DND-41 (cell line): ENCODE data around the gene SCCPDH.

Source experiments
- ATAC-seq: fragments of 200-7000 bp; cut with Tn5 transposase; 3 replicates; pipeline ENCODE4 v1.9.1; 2021; ENCODE audit warnings: low read depth; ENCODE audit not compliant: insufficient read depth
- DNase-seq: peaks from one replicate; pipeline ENCODE4 v3.0.0-alpha.2; 2020
- H2AFZ ChIP-seq: 2 replicates; pipeline ENCODE4 v1.6.0; 2012; ENCODE audit warnings: low read depth, low read length
- H3K27ac ChIP-seq: 2 replicates; pipeline ENCODE4 v1.5.1; 2012; ENCODE audit warnings: low read length, inconsistent platforms
- H3K27me3 ChIP-seq: fragments of 200-600 bp; sonication (generic); 2 replicates; pipeline ENCODE4 v1.6.0; 2012; ENCODE audit warnings: low read length, mild to moderate bottlenecking, inconsistent platforms; ENCODE audit not compliant: insufficient read depth, poor library complexity
- H3K36me3 ChIP-seq: 2 replicates; pipeline ENCODE4 v1.5.1; 2012; ENCODE audit warnings: low read length, inconsistent platforms; ENCODE audit not compliant: insufficient read depth
- H3K4me1 ChIP-seq: 2 replicates; pipeline ENCODE4 v1.5.1; 2012; ENCODE audit warnings: mild to moderate bottlenecking, low read length; ENCODE audit not compliant: insufficient read depth
- H3K4me2 ChIP-seq: 2 replicates; pipeline ENCODE4 v1.6.0; 2012; ENCODE audit warnings: mild to moderate bottlenecking, moderate library complexity, low read length, inconsistent platforms; ENCODE audit not compliant: insufficient read depth
- H3K4me3 ChIP-seq, 2 experiments: fragments of 200-600 bp in 1 of 2; shearing (Covaris generic) in 1 of 2; 2 replicates each; pipeline ENCODE4 v1.5.1; 2012 to 2016; ENCODE audit warnings: inconsistent platforms in 2 of 2, low read length in 2 of 2, mild to moderate bottlenecking in 2 of 2, low read depth in 1 of 2, moderate library complexity in 1 of 2
- H3K79me2 ChIP-seq: 2 replicates; pipeline ENCODE4 v1.6.0; 2012; ENCODE audit warnings: low read length, inconsistent platforms; ENCODE audit not compliant: insufficient read depth
- H3K9ac ChIP-seq: 2 replicates; pipeline ENCODE4 v1.6.0; 2012; ENCODE audit warnings: low read depth, mild to moderate bottlenecking, inconsistent platforms, low read length, moderate library complexity
- H3K9me3 ChIP-seq: 2 replicates; pipeline ENCODE4 v1.5.1; 2012; ENCODE audit warnings: low read length, moderate library complexity, mild to moderate bottlenecking, inconsistent platforms; ENCODE audit not compliant: insufficient read depth, severe bottlenecking
- H4K20me1 ChIP-seq: 2 replicates; pipeline ENCODE4 v1.6.0; 2012; ENCODE audit warnings: low read length; ENCODE audit not compliant: insufficient read depth
- EZH2 ChIP-seq: IDR thresholded peaks from 3 replicates; pipeline ENCODE4 v1.6.1; 2012; ENCODE audit warnings: borderline replicate concordance, low read depth, mild to moderate bottlenecking, moderate library complexity, low read length, inconsistent platforms; ENCODE audit not compliant: severe bottlenecking
- TF ChIP-seq, protein P1 (sequence below): IDR thresholded peaks from 2 replicates; pipeline ENCODE4 v1.5.1; 2012; ENCODE audit warnings: borderline replicate concordance, low read length, moderate library complexity, mild to moderate bottlenecking; ENCODE audit not compliant: poor library complexity, severe bottlenecking; ENCODE audit errors: extremely low read depth

The SCCPDH gene

DNA sequence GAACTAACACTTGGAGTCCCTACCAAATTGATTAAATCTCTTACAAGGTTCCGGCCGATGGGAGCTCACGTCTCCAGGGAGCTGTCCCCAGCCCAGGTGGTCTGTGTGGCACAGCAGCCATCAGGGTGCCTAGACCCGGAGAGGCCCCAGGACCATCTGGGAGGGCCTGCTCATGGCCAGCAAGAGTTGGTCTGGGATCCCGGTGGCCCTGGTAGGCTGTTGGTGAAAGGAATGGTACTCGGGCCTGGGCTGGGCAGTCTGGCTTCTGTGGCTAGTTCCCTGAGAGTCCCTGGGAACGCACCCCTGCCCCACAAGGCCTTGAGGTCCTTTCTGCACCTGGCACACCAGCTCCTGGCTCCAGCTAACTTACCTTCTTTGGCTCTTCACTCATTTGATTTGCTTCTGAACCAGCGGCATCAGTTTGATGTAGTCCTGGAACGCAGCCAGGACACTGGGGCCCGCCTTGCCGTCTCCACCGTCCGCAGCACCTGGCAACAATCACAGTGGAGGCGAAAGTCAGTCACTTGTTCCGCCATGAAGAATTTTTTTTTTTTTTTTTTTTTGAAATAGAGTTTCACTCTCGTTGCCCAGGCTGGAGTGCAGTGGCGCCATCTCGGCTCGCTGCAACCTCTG lies 62.5 kb downstream of the SCCPDH start:
- H2AFZ ChIP-seq, result no peak overlapping the region
- H3K4me3 ChIP-seq, result no peak overlapping the region
- no peaks in the 10 kb centered on the region for H3K79me2 ChIP-seq
- H4K20me1 ChIP-seq, result peaks cover 6% of the 10 kb centered on the region; the same call in 1 of the 2 replicates
- no peak for TF ChIP-seq EZH2
- TF ChIP-seq, protein P1, sequence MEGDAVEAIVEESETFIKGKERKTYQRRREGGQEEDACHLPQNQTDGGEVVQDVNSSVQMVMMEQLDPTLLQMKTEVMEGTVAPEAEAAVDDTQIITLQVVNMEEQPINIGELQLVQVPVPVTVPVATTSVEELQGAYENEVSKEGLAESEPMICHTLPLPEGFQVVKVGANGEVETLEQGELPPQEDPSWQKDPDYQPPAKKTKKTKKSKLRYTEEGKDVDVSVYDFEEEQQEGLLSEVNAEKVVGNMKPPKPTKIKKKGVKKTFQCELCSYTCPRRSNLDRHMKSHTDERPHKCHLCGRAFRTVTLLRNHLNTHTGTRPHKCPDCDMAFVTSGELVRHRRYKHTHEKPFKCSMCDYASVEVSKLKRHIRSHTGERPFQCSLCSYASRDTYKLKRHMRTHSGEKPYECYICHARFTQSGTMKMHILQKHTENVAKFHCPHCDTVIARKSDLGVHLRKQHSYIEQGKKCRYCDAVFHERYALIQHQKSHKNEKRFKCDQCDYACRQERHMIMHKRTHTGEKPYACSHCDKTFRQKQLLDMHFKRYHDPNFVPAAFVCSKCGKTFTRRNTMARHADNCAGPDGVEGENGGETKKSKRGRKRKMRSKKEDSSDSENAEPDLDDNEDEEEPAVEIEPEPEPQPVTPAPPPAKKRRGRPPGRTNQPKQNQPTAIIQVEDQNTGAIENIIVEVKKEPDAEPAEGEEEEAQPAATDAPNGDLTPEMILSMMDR, result no peak
- no peaks in the 10 kb centered on the region for H3K36me3 ChIP-seq
- H3K4me2 ChIP-seq, result no peak overlapping the region
- H3K9me3 ChIP-seq, result no peaks in the 10 kb centered on the region
- no peaks in the 10 kb centered on the region for H3K27me3 ChIP-seq
- ATAC-seq, result no peak
- H3K4me1 ChIP-seq, result peaks cover 22% of the 10 kb centered on the region
- H3K9ac ChIP-seq, result no peak overlapping the region
- no peak for DNase-seq
- H3K27ac ChIP-seq, result no peak overlapping the region

DNA sequence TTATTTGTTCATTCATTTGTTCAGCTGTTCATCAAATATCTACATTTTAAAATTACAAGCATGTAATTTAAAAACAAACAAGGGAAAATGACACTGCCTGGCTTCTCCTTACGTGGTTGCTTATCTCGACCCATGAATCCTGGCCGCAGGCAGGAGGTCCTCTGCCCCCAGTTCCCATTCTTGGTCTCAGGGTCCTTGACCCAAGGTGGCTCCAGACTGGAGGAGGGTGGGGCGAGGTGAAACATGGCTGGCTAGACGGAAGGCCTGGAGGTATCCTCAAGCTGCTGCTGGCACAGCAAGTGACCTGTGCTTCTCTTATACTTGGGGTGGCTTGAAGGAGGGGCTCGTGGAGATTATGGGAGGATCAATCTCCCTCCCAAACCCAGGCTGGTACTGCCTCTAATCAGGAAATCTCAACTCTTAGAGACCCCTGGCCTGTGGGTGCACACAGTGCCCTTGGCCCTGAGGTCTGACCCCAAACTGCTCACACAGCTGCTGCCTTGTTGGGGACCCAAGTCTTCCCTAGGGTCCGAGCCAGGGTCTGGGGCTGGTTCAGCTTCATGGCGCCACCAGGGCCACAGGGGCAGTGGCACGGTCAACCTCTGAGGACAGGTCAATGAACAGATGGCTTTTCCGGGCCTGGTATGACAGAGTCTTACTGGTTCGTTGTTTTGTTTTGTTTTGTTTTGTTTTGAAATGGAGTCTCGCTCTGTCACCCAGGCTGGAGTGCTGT lies 63.7 kb downstream of the SCCPDH start:
- H2AFZ ChIP-seq, result no peak overlapping the region
- no peaks in the 10 kb centered on the region for H3K36me3 ChIP-seq
- no peaks in the 10 kb centered on the region for H3K27me3 ChIP-seq
- H3K9ac ChIP-seq, result no peak overlapping the region
- peaks cover 10% of the 10 kb centered on the region for H3K4me1 ChIP-seq
- H3K79me2 ChIP-seq, result no peaks in the 10 kb centered on the region
- no peaks in the 10 kb centered on the region for H3K9me3 ChIP-seq
- no peak overlapping the region for H3K4me2 ChIP-seq
- DNase-seq, result no peak
- H4K20me1 ChIP-seq, result peaks cover 6% of the 10 kb centered on the region; the same call in 1 of the 2 replicates
- no peak overlapping the region for H3K4me3 ChIP-seq
- TF ChIP-seq EZH2, result no peak
- TF ChIP-seq, protein P1, result no peak
- no peak overlapping the region for H3K27ac ChIP-seq
- ATAC-seq, result no peak

DNA sequence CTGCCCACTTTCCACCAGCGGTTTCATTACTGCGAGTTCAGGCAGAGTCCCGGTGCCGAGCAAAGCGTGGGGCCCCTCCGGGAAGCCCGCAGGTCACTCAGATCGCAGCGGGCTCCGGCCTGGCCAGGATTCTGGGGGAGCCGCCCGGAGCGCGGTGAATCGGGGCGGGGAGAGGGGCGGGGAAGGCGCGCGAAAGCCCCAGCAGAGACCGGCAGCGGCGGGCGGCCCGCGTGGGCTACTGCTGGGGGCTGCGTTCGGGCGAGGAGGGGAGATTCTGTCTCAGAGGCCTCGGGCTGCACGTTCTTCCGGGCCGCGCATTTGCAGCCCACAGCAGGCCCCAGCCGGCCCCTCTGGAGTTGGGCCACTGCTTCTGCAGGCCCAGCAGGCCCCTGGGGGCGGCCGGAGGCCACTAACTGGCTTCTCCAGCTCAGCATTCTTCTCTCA lies 64.7 kb downstream of the SCCPDH start:
- ATAC-seq (no peak), DNase-seq (no peak)
- no peak overlapping the region for H3K4me3 ChIP-seq

More for the DNA sequence above, 64.7 kb downstream of the SCCPDH start:
- Histone ChIP-seq H3K27me3 (no peaks in the 10 kb centered on the region), H3K9me3 (no peaks in the 10 kb centered on the region), H4K20me1 (peaks cover 3% of the 10 kb centered on the region; the same call in 1 of the 2 replicates), H3K4me2 (no peak overlapping the region), H2AFZ (no peak overlapping the region), H3K27ac (no peak overlapping the region), H3K79me2 (no peaks in the 10 kb centered on the region), H3K36me3 (no peaks in the 10 kb centered on the region), H3K9ac (no peak overlapping the region), H3K4me1 (peaks cover 2% of the 10 kb centered on the region; the same call in 1 of the 2 replicates)
- TF ChIP-seq, protein P1, result no peak
- no peak for TF ChIP-seq EZH2
